Measurements from ENCODE around the gene ADK. TPM values are rescaled to one million over a fixed set of nuclear protein-coding genes. Genes with fewer than 3 reads are reported as not detected.
"Not testable (repeated sequence)": the region's sequence is repeated elsewhere in the genome, so short reads cannot be mapped to it uniquely, and the experiment has no call there.

Gene ADK
- total RNA-seq, 1 donor: 57.9 TPM

- H3K4me3 ChIP-seq (ENCODE audit: low read depth, low read length): no peak overlapping the region
- no peak for DNase-seq (ENCODE audit: low read depth)
- TF ChIP-seq CTCF (IDR thresholded peaks at IDR 0.05; ENCODE audit: insufficient read depth, low read depth, low read length): no peak
These were observed 329.8 kb downstream of the ADK start for GRCh38 chr10:74480778-74481177.

DNA sequence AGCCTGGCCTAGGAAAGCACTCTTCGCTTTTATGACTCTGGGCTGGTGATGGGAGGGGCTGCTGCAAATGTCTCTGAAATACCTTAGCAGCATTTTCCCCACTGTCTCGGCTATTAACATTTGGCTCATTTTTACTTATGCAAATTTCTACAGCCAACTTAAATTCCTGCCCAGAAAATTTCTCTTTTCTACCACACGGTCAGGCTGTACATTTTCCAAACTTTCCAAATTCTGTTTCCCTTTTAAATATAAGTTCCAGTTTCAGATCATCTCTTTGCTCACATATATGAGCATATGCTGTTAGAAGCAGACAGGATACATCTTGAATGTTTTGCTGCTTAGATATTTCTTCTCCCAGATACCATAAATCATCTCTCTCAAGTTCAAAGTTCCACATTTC lies 332.3 kb downstream of the ADK start:
- TF ChIP-seq CTCF (IDR thresholded peaks at IDR 0.05; ENCODE audit: insufficient read depth, low read depth, low read length): no peak
- H3K4me3 ChIP-seq (ENCODE audit: low read depth, low read length): no peak overlapping the region
- DNase-seq (ENCODE audit: low read depth): no peak

- no peak for TF ChIP-seq CTCF (IDR thresholded peaks at IDR 0.05; ENCODE audit: insufficient read depth, low read depth, low read length)
- H3K4me3 ChIP-seq (ENCODE audit: low read depth, low read length): no peak overlapping the region
- no peak for DNase-seq (ENCODE audit: low read depth)
These were observed 334.3 kb downstream of the ADK start for GRCh38 chr10:74485283-74485682.

GRCh38 chr10:74486659-74487058 lies 335.6 kb downstream of the ADK start:
- no peak for DNase-seq (ENCODE audit: low read depth)
- H3K4me3 ChIP-seq (ENCODE audit: low read depth, low read length): no peak overlapping the region
- no peak for TF ChIP-seq CTCF (IDR thresholded peaks at IDR 0.05; ENCODE audit: insufficient read depth, low read depth, low read length)

DNA sequence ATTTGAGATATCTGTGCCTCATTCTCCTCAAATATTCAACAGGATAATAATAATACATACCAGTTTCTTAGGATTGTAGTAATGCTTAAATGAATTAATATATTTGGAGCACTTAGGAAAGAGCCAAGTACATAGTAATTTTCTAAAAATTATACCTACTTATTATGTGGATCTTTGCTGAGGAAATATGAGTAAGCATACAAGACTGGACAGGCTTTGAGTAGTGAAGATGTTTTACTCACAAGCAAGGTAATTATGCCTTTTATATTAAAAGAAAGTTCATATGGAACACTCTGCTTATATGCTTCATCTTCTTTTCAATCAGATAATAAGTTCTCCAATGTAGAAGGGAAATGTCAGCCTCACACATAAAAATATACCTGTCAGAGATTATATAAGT lies 337.9 kb downstream of the ADK start:
- no peak overlapping the region for H3K4me3 ChIP-seq (ENCODE audit: low read depth, low read length)
- DNase-seq (ENCODE audit: low read depth): no peak
- TF ChIP-seq CTCF (IDR thresholded peaks at IDR 0.05; ENCODE audit: insufficient read depth, low read depth, low read length): no peak

GRCh38 chr10:74490551-74490950 lies 339.5 kb downstream of the ADK start:
- no peak for DNase-seq (ENCODE audit: low read depth)
- no peak for TF ChIP-seq CTCF (IDR thresholded peaks at IDR 0.05; ENCODE audit: insufficient read depth, low read depth, low read length)
- H3K4me3 ChIP-seq (ENCODE audit: low read depth, low read length): no peak overlapping the region

DNA sequence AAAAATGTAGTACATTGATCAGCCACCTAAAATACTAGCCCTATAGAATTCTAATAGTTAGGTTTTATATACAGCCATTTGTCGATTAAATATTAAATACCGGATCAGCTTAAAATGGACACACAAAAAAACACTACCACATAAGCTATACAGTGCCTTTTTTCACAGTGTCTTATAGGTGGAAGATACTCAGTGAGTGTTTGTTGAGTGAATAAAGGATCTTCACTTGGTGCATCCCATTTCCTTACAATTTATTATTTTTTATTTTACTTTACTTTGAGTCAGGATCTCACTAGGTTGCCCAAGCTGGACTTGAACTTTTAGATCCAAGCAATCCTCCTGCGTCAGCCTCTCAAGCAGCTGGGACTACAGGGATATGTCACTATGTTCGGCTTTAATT lies 340.0 kb downstream of the ADK start:
- H3K4me3 ChIP-seq (ENCODE audit: low read depth, low read length): no peak overlapping the region
- TF ChIP-seq CTCF (IDR thresholded peaks at IDR 0.05; ENCODE audit: insufficient read depth, low read depth, low read length): no peak

GRCh38 chr10:74496276-74496675 lies 345.3 kb downstream of the ADK start:
- DNase-seq (ENCODE audit: low read depth); H3K4me3 ChIP-seq (ENCODE audit: low read depth, low read length): not testable (repeated sequence)

More for the DNA sequence above, 340.0 kb downstream of the ADK start:
- no peak for DNase-seq (ENCODE audit: low read depth)

DNA sequence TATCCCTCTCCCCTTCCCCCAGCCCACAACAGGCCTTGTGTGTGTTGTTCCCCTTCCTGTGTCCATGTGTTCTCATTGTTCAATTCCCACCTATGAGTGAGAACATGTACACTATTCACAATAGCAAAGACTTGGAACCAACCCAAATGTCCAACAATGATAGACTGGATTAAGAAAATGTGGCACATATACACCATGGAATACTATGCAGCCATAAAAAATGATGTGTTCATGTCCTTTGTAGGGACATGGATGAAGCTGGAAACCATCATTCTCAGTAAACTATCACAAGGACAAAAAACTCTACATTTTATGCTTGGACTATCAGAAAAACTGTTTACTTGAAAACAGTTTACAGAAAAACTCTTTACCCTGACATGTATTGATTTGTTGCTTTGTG lies 347.6 kb downstream of the ADK start:
- not testable (repeated sequence) for H3K4me3 ChIP-seq (ENCODE audit: low read depth, low read length); DNase-seq (ENCODE audit: low read depth)
